ENCODE data around the gene SGCA. TPM values are rescaled to one million over a fixed set of nuclear protein-coding genes. Genes with fewer than 3 reads are reported as not detected.

SGCA gene
- total and polyA plus RNA-seq, 2 of the 8 experiments (the other 6 are each of a cell fraction or from before 2014, with no cell fraction given): 0.12 TPM; not detected in 1

DNA sequence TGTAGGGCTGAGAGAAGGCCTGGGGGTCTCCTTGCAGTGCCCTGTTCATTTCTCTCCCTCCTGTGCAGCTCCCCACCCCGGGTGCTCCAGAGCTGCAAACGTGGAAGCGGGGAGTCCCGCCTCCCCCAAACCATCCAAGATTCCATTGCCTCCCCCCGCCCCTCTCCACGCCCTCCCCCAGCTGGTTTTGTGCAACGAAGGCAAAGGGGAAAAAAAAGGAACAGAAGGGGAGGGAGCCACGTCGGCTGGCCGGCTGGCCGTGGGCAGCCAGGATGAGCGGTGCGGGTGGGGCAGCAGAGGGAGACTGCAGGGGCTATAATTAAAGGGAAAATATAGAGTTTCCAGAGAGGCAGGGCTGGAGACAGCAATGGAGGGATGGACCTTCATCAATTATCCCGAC is 37.3 kb downstream of the SGCA start:
- no peaks in the 10 kb centered on the region for H3K79me2 ChIP-seq (ENCODE audit: control insufficient read depth in 1 of 2, insufficient read depth in 2 of 2, low read length in 2 of 2)
- CTCF ChIA-PET (ENCODE audit: partially characterized antibody): interaction anchor here (2.1 to 24.4 kb wide), 5 partner anchors 11 to 127 kb away, joined by 5 to 1349 read pairs (median 145); partner anchors contain the start of gene TMEM92
- H3K27me3 ChIP-seq (replicated peaks in 1 of 4; ENCODE audit: control insufficient read depth in 3 of 4, extremely low read depth in 1 of 4, insufficient read depth in 3 of 4, low read length in 3 of 4): peaks cover 0 to 29% (median 15%) of the 10 kb centered on the region in 4 experiments; a peak in 5 of 7 replicates

More for the DNA sequence above, 37.3 kb downstream of the SGCA start:
- no peak overlapping the region for H3K23ac ChIP-seq (ENCODE audit: insufficient read length)
- no peak overlapping the region for H3K9ac ChIP-seq (replicated peaks in 1 of 4; ENCODE audit: extremely low read depth in 1 of 4, low read depth in 3 of 4, low read length in 3 of 4)
- 80% methylated on average over 14 of the region's 14 CpGs; no CpG with 5 or more reads in 1 of the 2 experiments for WGBS, 2 experiments (ENCODE audit: extremely low coverage in 1 of 2, insufficient coverage in 1 of 2, insufficient read length in 1 of 2, insufficient replicate concordance in 2 of 2, low coverage in 1 of 2, low lambda C conversion rate in 2 of 2, missing lambda C conversion rate in 1 of 2)
- no peak overlapping the region for H3K14ac ChIP-seq (ENCODE audit: insufficient read length)
- peaks cover 0 to 5% (median 0%) of the 10 kb centered on the region in 4 experiments; a peak in 4 of 8 replicates for H3K36me3 ChIP-seq (ENCODE audit: control insufficient read depth in 2 of 4, insufficient read depth in 4 of 4, low read length in 3 of 4)
- no peak overlapping the region for H2BK120ac ChIP-seq (replicated peaks; ENCODE audit: low read depth, low read length)
- no peak overlapping the region for H3K4me2 ChIP-seq (ENCODE audit: insufficient read depth in 1 of 2, low read depth in 2 of 2, low read length in 2 of 2)
- no peak overlapping the region for H3K56ac ChIP-seq (replicated peaks; ENCODE audit: insufficient read length, low read depth, low read length)
- no peak overlapping the region for H2BK15ac ChIP-seq (ENCODE audit: low read length)
- no peak overlapping the region for H2AFZ ChIP-seq (ENCODE audit: low read length)
- no peak overlapping the region for H2BK5ac ChIP-seq (ENCODE audit: low read depth, low read length)
- H2BK20ac ChIP-seq (ENCODE audit: low read length): no peak overlapping the region
- peaks cover 5 to 16% (median 9%) of the 10 kb centered on the region in 4 experiments for H3K4me1 ChIP-seq (replicated peaks in 1 of 4; ENCODE audit: control insufficient read depth in 3 of 4, insufficient read depth in 4 of 4, low read length in 3 of 4)
- H4K20me1 ChIP-seq (replicated peaks in 1 of 2; ENCODE audit: control insufficient read depth in 1 of 2, insufficient read depth in 2 of 2, low read length in 2 of 2): peaks cover 0 to under 1% of the 10 kb centered on the region in 2 experiments
- H3K79me1 ChIP-seq (ENCODE audit: low read depth, low read length): no peaks in the 10 kb centered on the region
- TF ChIP-seq TAF1 (IDR thresholded peaks at IDR 0.05; ENCODE audit: low read depth, low read length) (no peak), SRF (IDR thresholded peaks at IDR 0.05; ENCODE audit: low read depth, low read length) (no peak), ZNF274 (IDR thresholded peaks at IDR 0.05; ENCODE audit: borderline replicate concordance, extremely low read depth, low read length) (no peak), SP1 (IDR thresholded peaks at IDR 0.05; ENCODE audit: low read depth, low read length) (no peak), GTF2F1 (IDR thresholded peaks at IDR 0.05; ENCODE audit: borderline replicate concordance, low read depth, low read length) (no peak)
- peaks cover 11% of the 10 kb centered on the region; the same call in 1 of the 2 replicates for H3K23me2 ChIP-seq (ENCODE audit: low read depth, low read length)
- no peak overlapping the region for H3K18ac ChIP-seq (ENCODE audit: extremely low read depth, low read length)
- no peak overlapping the region for H4K5ac ChIP-seq (ENCODE audit: insufficient read length, low read depth, low read length)
- H2BK12ac ChIP-seq (ENCODE audit: low read depth, low read length): no peak overlapping the region
- H3K4me3 ChIP-seq (ENCODE audit: extremely low read depth in 1 of 4, insufficient read depth in 2 of 4, low read depth in 3 of 4, low read length in 4 of 4): no peak overlapping the region
- no peak overlapping the region for H3K27ac ChIP-seq (ENCODE audit: low read depth, low read length)
- no peaks in the 10 kb centered on the region for H3K9me3 ChIP-seq (ENCODE audit: insufficient read depth in 2 of 2, low read depth in 1 of 2, low read length in 1 of 2)
- no peak overlapping the region for H3K4ac ChIP-seq (replicated peaks; ENCODE audit: insufficient read length, low read depth, low read length)
- no peak overlapping the region for H4K91ac ChIP-seq (replicated peaks; ENCODE audit: insufficient read length, low read length)
- no peak for FAIRE-seq
- POLR2A ChIA-PET (ENCODE audit: partially characterized antibody): interaction anchor here (1.2 to 4.5 kb wide), 3 partner anchors 66 to 71 kb away, joined by 3 to 20 read pairs (median 7); partner anchors contain the start of gene TMEM92
- DNase-seq (ENCODE audit: low read depth in 1 of 2, low spot score in 2 of 2): no peak
- H4K8ac ChIP-seq (ENCODE audit: extremely low read depth, insufficient read depth, low read length): no peak overlapping the region
- no peak overlapping the region for H2AK5ac ChIP-seq (ENCODE audit: low read depth, low read length)
